ENCODE data around the gene CHST1. TPM values are rescaled to one million over a fixed set of nuclear protein-coding genes. Genes with fewer than 3 reads are reported as not detected.

CHST1 gene
- total RNA-seq, 1 donor from 2014 or later: 5.4 TPM

DNA sequence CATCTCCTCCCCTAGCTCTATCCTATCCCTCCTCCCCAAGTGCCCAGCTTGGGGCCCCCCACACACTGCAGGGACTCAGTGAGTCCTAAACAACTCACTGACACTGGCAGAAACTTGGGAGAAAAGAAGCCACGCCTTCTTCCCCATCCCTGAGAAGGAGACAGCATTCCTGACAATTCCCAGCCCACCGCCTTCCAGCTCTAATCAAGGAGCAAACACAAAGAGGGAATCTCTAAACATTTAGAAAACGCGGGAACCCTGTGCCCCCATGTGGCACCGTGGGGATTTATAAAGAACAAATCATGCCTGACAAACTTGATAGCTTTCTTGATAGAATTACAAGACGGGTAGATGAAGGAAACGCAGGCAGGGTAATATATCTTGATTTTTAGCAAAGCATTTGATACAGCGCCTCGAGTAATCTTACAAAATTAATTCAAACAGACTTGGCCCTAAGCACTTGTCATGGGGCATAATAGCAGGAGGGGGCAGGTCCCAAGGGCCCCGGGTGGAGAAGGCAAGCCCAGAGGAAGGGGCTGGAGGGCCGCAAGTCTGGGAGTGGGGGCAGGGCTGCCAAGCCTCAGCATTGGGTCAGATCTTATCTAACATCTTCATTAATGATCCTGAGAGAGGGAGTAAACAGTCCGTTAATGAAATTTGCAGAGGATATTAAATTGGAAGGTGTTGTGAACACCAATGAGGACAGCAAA is 4.5 kb downstream of the CHST1 start:
- no peak for DNase-seq (ENCODE audit: low read depth in 2 of 2)

GRCh38 chr11:45659818-45660160 is 5.6 kb downstream of the CHST1 start:
- DNase-seq (ENCODE audit: low read depth in 2 of 2): peak in 1 of 2 donors; percentile 34

DNA sequence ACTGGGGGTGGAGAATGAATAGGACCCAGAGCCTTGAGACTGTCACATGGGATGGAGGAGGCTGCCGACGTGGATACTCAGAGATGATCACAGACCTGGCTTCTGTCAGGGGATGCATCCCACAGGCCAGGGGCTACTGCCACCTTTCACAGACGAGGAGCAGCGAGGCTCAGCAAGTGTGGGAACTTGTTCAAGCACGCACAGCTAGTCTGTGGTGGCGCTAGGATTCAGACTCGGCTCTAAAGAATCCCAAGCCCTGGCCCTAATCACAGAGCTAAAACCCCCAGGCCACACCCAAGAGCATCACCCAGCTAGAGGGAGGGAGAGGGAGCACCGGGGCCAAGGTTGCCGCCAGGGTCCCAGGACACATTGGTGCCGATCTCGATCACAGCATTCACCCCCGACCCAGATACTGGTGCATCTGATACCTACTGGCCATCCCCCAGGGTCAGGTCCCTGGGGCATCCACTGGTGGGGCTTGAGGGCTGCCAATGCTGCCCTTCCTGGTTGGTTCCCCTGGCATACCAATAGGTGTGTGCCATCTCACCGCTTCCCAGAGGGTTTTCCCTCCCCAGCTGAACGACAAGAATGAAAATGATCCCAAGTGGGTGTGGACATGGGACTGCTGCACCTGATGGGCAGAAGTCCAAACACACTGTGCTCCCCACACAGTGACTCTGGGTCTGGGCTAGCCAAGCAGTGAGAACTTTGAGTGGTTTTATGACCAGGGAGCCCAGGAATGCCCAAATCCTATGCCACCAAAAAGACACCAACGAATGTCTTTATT is 6.2 kb downstream of the CHST1 start:
- DNase-seq (ENCODE audit: low read depth in 2 of 2): peak in 1 of 2 donors; percentile 24

- peak; percentile 57 to 97 for DNase-seq (ENCODE audit: low read depth in 2 of 2)
Observed at GRCh38 chr11:45658292-45658991, 7.0 kb downstream of the CHST1 start.

- no peak for DNase-seq (ENCODE audit: low read depth in 2 of 2)
Observed at GRCh38 chr11:45657496-45658260, 7.7 kb downstream of the CHST1 start.

- no peak for DNase-seq (ENCODE audit: low read depth in 2 of 2)
Observed at GRCh38 chr11:45655831-45656230, 9.6 kb downstream of the CHST1 start.

DNA sequence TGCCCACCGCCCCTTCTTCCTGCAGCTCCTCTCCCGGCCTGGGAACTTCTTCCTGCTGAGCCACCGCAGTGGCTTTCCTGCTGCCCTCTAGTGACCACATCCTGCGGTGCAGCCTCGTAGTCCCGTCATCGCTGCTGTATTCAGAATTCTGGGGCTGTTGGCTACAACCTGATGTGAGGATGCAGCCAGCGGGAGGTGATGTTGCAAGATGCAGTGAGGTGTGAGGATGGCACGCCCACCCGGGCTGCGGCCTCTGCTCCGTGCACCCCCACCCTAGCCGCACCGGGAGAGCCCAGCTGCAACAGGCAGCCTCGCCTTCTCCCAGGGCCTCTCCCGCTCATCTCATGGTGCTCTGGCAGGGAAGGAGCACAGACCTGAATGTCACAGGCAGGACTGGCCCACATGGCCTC is 10.1 kb downstream of the CHST1 start:
- DNase-seq (ENCODE audit: low read depth in 2 of 2): peak; percentile 23 to 75

DNA sequence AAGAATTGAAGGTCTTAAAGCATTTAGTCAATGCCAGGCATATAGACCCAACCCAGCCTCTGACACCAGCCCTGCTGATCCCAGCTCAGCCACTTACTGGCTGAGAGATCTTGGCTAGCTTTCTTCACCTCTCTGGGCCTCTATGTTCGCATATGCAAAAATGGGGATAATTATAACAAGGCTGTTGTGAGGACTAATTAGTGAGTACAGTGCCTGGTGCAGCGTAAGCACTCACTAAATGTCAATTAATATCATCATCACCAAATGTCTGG is 10.5 kb downstream of the CHST1 start:
- DNase-seq (ENCODE audit: low read depth in 2 of 2): no peak

DNA sequence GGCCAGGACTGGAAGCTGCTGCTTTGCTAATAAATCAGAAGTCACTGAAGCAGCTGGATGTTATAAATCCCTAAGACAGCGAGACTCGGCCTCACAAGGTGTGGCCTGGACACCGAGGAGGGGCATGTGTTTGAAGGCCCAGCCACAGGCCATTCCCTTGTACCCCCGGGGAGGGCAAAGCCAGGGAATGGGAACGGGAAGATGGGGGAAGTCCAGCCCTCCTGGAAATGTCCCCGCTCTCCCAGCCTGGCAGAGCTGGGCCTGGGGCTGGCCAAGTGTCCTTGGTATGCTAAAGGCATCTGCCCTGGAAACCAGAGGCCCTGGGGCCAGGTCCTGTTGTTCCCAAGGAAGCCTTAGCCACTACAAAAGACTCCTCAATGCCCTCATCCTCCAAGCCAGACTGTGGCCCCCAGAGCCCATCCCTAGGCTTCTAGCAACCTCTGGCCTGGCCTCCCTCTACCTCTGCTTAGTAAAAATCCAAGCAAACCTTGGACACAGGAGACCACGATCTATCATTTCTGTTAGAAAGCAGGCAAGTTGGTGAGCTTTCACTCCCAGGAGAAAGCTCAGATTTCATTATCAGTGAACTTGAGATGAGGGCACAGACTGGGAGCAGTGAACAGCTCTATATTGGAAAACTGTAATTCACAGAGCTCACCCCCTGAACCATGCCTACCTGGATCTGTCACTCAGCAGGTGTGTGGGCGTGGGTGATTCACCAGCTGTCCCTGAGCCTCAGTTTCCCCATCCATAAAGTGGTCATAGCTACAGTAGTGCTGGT is 11.0 kb downstream of the CHST1 start:
- DNase-seq (ENCODE audit: low read depth in 2 of 2): no peak

DNA sequence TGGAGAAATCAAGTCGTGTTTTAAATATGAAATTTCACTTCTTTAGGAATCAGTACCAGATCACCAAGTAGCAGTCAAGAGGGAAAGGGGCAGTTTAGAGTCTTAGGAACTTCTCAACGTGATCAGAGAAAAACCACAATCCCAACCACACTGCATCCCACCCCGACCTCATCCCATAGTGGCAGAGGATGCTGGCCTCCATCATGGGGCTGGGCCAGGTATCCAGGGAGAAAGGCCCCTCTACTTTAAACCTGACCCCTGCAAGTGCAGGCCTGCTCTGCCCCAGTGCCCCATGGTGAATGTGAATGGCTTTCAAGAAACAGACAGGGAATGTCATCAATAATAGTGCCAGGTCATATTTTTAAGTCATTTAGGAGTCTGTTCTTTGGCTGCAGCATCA is 12.1 kb downstream of the CHST1 start:
- DNase-seq (ENCODE audit: low read depth in 2 of 2): no peak

- no peak for DNase-seq (ENCODE audit: low read depth in 2 of 2)
Observed at GRCh38 chr11:45652781-45653180, 12.6 kb downstream of the CHST1 start.

DNA sequence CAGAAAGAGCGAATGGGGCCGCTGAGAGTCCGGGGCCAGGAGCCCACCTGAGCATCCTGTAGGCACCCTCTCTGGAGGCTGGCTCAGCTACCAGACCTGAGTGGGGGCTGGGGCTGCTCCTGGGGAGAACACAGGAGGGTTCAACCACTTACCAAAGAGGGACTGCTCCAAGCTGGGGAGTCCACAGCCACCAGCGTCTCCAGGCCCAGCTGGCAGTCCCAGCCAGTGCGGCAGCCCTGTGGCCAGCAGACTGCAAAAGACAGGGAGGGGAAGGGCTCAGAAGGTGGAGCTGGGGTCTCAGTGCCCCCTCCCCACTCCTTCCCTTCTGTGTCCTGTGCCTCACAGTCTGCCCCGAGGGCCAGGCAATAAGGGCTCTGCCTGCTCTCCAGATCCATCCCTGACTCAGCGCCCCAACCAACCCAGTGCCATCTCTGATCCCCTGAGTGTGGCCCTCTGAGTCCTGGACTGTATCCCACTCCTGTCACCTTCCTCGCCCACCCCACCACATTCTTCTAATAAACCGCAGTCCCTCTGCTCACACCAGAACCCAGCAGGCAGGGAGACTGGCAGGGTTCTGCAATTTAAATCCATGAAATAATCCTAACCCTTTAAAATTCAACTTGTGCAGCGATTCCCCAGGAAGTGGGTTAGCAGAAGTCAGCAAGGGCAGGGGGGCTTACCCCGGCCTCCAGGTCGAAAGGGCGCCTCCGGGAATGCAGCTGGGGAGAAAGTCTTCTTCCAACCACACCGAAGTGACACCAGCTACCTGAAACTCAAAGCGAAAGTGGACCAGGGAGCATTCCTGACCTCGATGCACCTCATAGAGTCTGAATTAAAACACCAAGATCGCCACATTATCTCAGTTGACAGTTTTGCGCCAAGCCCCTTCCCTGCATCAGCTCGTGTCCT is 13.3 kb downstream of the CHST1 start:
- DNase-seq (ENCODE audit: low read depth in 2 of 2): no peak

- no peak for DNase-seq (ENCODE audit: low read depth in 2 of 2)
Observed at GRCh38 chr11:45651156-45651555, 14.3 kb downstream of the CHST1 start.

DNA sequence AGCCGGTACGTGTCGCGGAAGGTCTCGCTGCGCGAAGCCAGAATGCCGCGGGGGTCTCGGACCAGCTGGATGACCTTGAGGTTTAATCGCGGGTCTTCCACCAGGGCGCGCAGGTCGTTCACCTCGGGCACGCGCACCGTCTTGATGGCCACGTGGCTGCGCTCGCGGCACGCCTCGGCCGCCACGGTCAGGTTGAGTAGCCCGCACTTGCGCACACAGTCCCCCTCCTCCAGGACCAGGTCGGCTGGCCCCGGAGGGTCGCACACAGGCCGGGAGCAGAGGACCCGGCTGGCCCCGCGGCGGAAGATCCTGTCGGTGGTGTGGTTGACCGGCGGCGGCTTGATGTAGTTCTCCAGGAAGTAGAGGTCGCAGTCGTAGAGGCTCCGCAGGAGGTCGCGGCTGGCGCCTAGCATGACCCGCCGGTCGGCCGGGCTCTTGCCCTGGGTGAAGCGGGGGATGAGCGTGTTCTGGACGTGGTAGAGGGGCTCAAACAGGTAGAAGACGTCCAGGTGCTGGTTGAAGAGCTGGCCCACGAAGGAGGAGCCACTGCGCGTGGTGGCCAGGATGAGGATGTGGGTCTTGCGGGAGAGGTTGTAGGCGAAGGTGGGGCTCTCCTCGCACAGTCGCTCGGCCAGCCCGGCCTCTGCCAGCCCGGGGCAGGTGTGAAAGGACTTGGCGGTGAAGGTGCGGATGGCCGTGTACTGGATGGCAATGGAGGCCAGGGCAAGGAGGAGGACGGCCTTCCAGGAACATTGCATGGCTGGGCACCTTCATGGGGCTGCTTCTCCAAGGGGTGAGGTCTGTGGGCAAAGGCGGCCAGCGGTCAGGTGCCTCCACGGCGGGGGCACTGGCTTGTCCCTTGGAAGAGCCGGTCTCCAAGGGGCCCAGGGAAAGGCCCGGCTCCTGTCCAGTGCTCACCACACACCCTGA is 15.0 kb downstream of the CHST1 start:
- DNase-seq (ENCODE audit: low read depth in 2 of 2): no peak

- DNase-seq (ENCODE audit: low read depth in 2 of 2): no peak
Observed at GRCh38 chr11:45649544-45650165, 15.8 kb downstream of the CHST1 start.

GRCh38 chr11:45648931-45649330 is 16.5 kb downstream of the CHST1 start:
- no peak for DNase-seq (ENCODE audit: low read depth in 2 of 2)

GRCh38 chr11:45647786-45648185 is 17.6 kb downstream of the CHST1 start:
- peak in 1 of 2 donors; percentile 30 for DNase-seq (ENCODE audit: low read depth in 2 of 2)

DNA sequence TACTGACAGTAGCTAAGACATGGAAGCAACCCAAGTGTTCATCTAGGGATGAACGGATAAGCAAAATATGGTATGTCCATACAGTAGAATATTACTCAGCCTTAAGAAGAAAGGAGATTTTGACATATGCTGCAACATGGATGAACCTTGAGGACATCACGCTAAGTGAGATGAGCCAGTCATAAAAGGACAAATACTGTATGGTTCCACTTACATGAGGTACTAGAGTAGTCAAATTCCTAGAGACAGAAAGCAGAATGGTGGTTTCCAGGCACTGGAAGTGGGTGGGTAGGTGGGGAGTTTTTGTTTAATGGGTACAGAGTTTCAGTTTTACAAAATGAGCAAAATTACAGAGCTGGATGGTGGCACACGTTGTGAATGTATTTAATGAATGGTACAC is 18.1 kb downstream of the CHST1 start:
- no peak for DNase-seq (ENCODE audit: low read depth in 2 of 2)
